H1 (cell line): ENCODE data around the gene TAF1B. TPM values are rescaled to one million over a fixed set of nuclear protein-coding genes. Genes with fewer than 3 reads are reported as not detected.

Experiments used
- CTCF ChIA-PET: fragments of 300-600 bp; sonication (Branson Sonifier 250); formaldehyde crosslinking; loops from one replicate; lab custom pipeline; 2021; ENCODE audit not compliant: partially characterized antibody; lab: Charles Lee
- POLR2A ChIA-PET: fragments of 300-600 bp; sonication (Branson Sonifier 250); formaldehyde crosslinking; loops from one replicate; lab custom pipeline; 2021; ENCODE audit warnings: inconsistent platforms; ENCODE audit not compliant: partially characterized antibody; lab: Charles Lee
- DNase-seq, 2 experiments: peaks; one replicate each; pipeline versions ENCODE4 v3.0.0 to v3.0.0-alpha.2; 2010 to 2022; ENCODE audit warnings: low spot score in 2 of 2, low read depth in 1 of 2, mixed read lengths in 1 of 2
- FAIRE-seq: peaks from 2 replicates; lab custom pipeline; 2011; peaks lifted over from hg19 to GRCh38; lab: Jason Lieb, UNC
- H2AFZ ChIP-seq: 2 replicates; pipeline ENCODE4 v1.8.1; 2012; ENCODE audit warnings: low read length, inconsistent platforms
- H2AK5ac ChIP-seq: 2 replicates; pipeline ENCODE4 v1.6.1; 2013; ENCODE audit warnings: low read depth, low read length
- H2BK120ac ChIP-seq: replicated peaks from 2 replicates; pipeline ENCODE3; 2013; ENCODE audit warnings: low read depth, low read length, inconsistent platforms
- H2BK12ac ChIP-seq: 2 replicates; pipeline ENCODE4 v1.6.1; 2013; ENCODE audit warnings: low read depth, low read length
- H2BK15ac ChIP-seq: 2 replicates; pipeline ENCODE4 v1.6.1; 2013; ENCODE audit warnings: low read length
- H2BK20ac ChIP-seq: 2 replicates; pipeline ENCODE4 v1.6.1; 2013; ENCODE audit warnings: low read length
- H2BK5ac ChIP-seq: 2 replicates; pipeline ENCODE4 v1.6.1; 2013; ENCODE audit warnings: low read depth, low read length
- H3K14ac ChIP-seq: 2 replicates; pipeline ENCODE4 v1.6.1; 2013; ENCODE audit warnings: inconsistent platforms; ENCODE audit not compliant: insufficient read length
- H3K18ac ChIP-seq: 2 replicates; pipeline ENCODE4 v1.6.1; 2013; ENCODE audit warnings: low read length; ENCODE audit errors: extremely low read depth
- H3K23ac ChIP-seq: 2 replicates; pipeline ENCODE4 v1.6.1; 2013; ENCODE audit warnings: inconsistent platforms; ENCODE audit not compliant: insufficient read length
- H3K23me2 ChIP-seq: 2 replicates; pipeline ENCODE4 v1.6.1; 2013; ENCODE audit warnings: low read depth, low read length
- H3K27ac ChIP-seq: 2 replicates; pipeline ENCODE4 v1.6.1; 2011; ENCODE audit warnings: low read depth, low read length, inconsistent platforms
- H3K27me3 ChIP-seq, 4 experiments: replicated peaks in 1 of 4; 1 replicate in 1 of 4; 2 replicates in 3 of 4; pipeline versions ENCODE4 v1.6.1 to v1.8.1; 2011 to 2013; ENCODE audit warnings: low read length in 3 of 4, mild to moderate bottlenecking in 3 of 4, inconsistent platforms in 2 of 4, mixed read lengths in 2 of 4, moderate library complexity in 1 of 4; ENCODE audit not compliant: control insufficient read depth in 3 of 4, insufficient read depth in 3 of 4; ENCODE audit errors: extremely low read depth in 1 of 4
- H3K36me3 ChIP-seq, 4 experiments: 2 replicates each; pipeline versions ENCODE4 v1.6.1 to v1.8.1; 2011 to 2013; ENCODE audit warnings: mild to moderate bottlenecking in 4 of 4, low read length in 3 of 4, moderate library complexity in 2 of 4, control low read depth in 1 of 4, inconsistent platforms in 1 of 4; ENCODE audit not compliant: insufficient read depth in 4 of 4, control insufficient read depth in 2 of 4
- H3K4ac ChIP-seq: replicated peaks from 2 replicates; pipeline ENCODE3; 2013; ENCODE audit warnings: low read length, low read depth, mixed read lengths, inconsistent platforms; ENCODE audit not compliant: insufficient read length
- H3K4me1 ChIP-seq, 4 experiments: replicated peaks in 1 of 4; 1 replicate in 1 of 4; 2 replicates in 3 of 4; pipeline versions ENCODE4 v1.6.1 to v1.8.1; 2011 to 2013; ENCODE audit warnings: low read length in 3 of 4, inconsistent platforms in 2 of 4, mixed read lengths in 1 of 4; ENCODE audit not compliant: insufficient read depth in 4 of 4, control insufficient read depth in 3 of 4
- H3K4me2 ChIP-seq, 2 experiments: 2 replicates each; pipeline versions ENCODE4 v1.6.1 to v1.8.1; 2011 to 2013; ENCODE audit warnings: low read depth in 2 of 2, low read length in 2 of 2, control low read depth in 1 of 2, inconsistent platforms in 1 of 2, mild to moderate bottlenecking in 1 of 2; ENCODE audit not compliant: insufficient read depth in 1 of 2
- H3K4me3 ChIP-seq, 4 experiments: fragments of 200-600, 300-600 bp in 1 of 4; sonication (generic), shearing (Covaris generic), sonication (Bioruptor Twin) in 1 of 4; 2 replicates each; pipeline versions ENCODE4 v1.5.1 to v1.8.1; 2011 to 2016; ENCODE audit warnings: low read length in 4 of 4, low read depth in 3 of 4, control low read depth in 2 of 4, inconsistent platforms in 2 of 4, mild to moderate bottlenecking in 2 of 4, mixed read lengths in 1 of 4, moderate library complexity in 1 of 4; ENCODE audit not compliant: insufficient read depth in 2 of 4; ENCODE audit errors: extremely low read depth in 1 of 4
- H3K56ac ChIP-seq: replicated peaks from 2 replicates; pipeline ENCODE3; 2013; ENCODE audit warnings: low read depth, mild to moderate bottlenecking, mixed read lengths, low read length, inconsistent platforms; ENCODE audit not compliant: insufficient read length
- H3K79me1 ChIP-seq: 2 replicates; pipeline ENCODE4 v1.6.1; 2013; ENCODE audit warnings: low read depth, low read length, control low read depth
- H3K79me2 ChIP-seq, 2 experiments: 2 replicates each; pipeline versions ENCODE4 v1.6.1 to v1.8.1; 2012 to 2013; ENCODE audit warnings: low read length in 2 of 2, mild to moderate bottlenecking in 2 of 2, inconsistent platforms in 1 of 2; ENCODE audit not compliant: insufficient read depth in 2 of 2, control insufficient read depth in 1 of 2
- H3K9ac ChIP-seq, 4 experiments: replicated peaks in 1 of 4; 1 replicate in 1 of 4; 2 replicates in 3 of 4; pipeline versions ENCODE4 v1.6.1 to v1.8.1; 2011 to 2013; ENCODE audit warnings: low read depth in 3 of 4, low read length in 3 of 4, control low read depth in 2 of 4, mild to moderate bottlenecking in 2 of 4, moderate library complexity in 2 of 4, inconsistent platforms in 1 of 4; ENCODE audit errors: extremely low read depth in 1 of 4
- H3K9me3 ChIP-seq, 2 experiments: 2 replicates each; pipeline versions ENCODE4 v1.6.1 to v1.8.1; 2012 to 2013; ENCODE audit warnings: mild to moderate bottlenecking in 2 of 2, moderate library complexity in 2 of 2, control low read depth in 1 of 2, inconsistent platforms in 1 of 2, low read depth in 1 of 2, low read length in 1 of 2, mixed read lengths in 1 of 2; ENCODE audit not compliant: insufficient read depth in 2 of 2
- H4K20me1 ChIP-seq, 2 experiments: replicated peaks in 1 of 2; 2 replicates each; pipeline versions ENCODE3 to v1.8.1; 2011 to 2013; ENCODE audit warnings: inconsistent platforms in 2 of 2, low read length in 2 of 2, mild to moderate bottlenecking in 1 of 2; ENCODE audit not compliant: insufficient read depth in 2 of 2, control insufficient read depth in 1 of 2
- H4K5ac ChIP-seq: 2 replicates; pipeline ENCODE4 v1.6.1; 2013; ENCODE audit warnings: low read length, low read depth, mixed read lengths, inconsistent platforms; ENCODE audit not compliant: insufficient read length
- H4K8ac ChIP-seq: 2 replicates; pipeline ENCODE4 v1.8.0; 2013; ENCODE audit warnings: mild to moderate bottlenecking, moderate library complexity, low read length, inconsistent platforms; ENCODE audit not compliant: insufficient read depth; ENCODE audit errors: extremely low read depth
- H4K91ac ChIP-seq: replicated peaks from 2 replicates; pipeline ENCODE3; 2013; ENCODE audit warnings: low read length, mixed read lengths, inconsistent platforms; ENCODE audit not compliant: insufficient read length
- ASH2L ChIP-seq: fragments of 200-600, 300-600 bp; sonication (generic); IDR thresholded peaks from one replicate; pipeline ENCODE4 v1.7.1; 2017; ENCODE audit warnings: low read length
- ATF3 ChIP-seq: IDR thresholded peaks from 2 replicates; pipeline ENCODE4 v1.6.1; 2011; ENCODE audit warnings: low read depth, mild to moderate bottlenecking, low read length; ENCODE audit not compliant: insufficient read depth
- CBX8 ChIP-seq: fragments of 300-800, 300-1000 bp; sonication (generic); IDR thresholded peaks from 2 replicates; pipeline ENCODE4 v1.7.1; 2016; ENCODE audit warnings: low read depth, low read length, borderline replicate concordance
- JUN ChIP-seq: IDR thresholded peaks from 2 replicates; pipeline ENCODE4 v1.6.1; 2011; ENCODE audit warnings: low read depth, mild to moderate bottlenecking, improper control_type of control experiment, low read length
- NRF1 ChIP-seq: IDR thresholded peaks from 2 replicates; pipeline ENCODE4 v1.6.1; 2011; ENCODE audit warnings: mild to moderate bottlenecking, low read depth, low read length, improper control_type of control experiment
- PHF8 ChIP-seq: fragments of 200-600 bp; sonication (generic); conservative IDR thresholded peaks from 2 replicates; pipeline ENCODE4 v1.7.1; 2012; ENCODE audit warnings: low read depth, mild to moderate bottlenecking, inconsistent platforms, low read length, moderate library complexity
- SAP30 ChIP-seq: fragments of 300-600 bp; sonication (generic); IDR thresholded peaks from 2 replicates; pipeline ENCODE4 v1.7.1; 2012; ENCODE audit warnings: low read length, moderate library complexity, mild to moderate bottlenecking, inconsistent platforms; ENCODE audit not compliant: insufficient read depth, insufficient replicate concordance
- SIX5 ChIP-seq: IDR thresholded peaks from 2 replicates; pipeline ENCODE4 v1.6.1; 2011; ENCODE audit warnings: mild to moderate bottlenecking, low read depth, low read length
- SP4 ChIP-seq: IDR thresholded peaks from 2 replicates; pipeline ENCODE4 v1.6.1; 2012; ENCODE audit warnings: low read length, inconsistent platforms
- USF2 ChIP-seq: IDR thresholded peaks from 2 replicates; pipeline ENCODE4 v1.6.1; 2011; ENCODE audit warnings: low read length, improper control_type of control experiment
- WGBS, 2 experiments: shearing (Covaris generic) in 1 of 2; methylation state at CpG; one replicate each; pipeline versions ENCODE4 v1.1.6 to v1.1.7; 2013 to 2015; ENCODE audit warnings: low lambda C conversion rate in 2 of 2, mixed read lengths in 2 of 2, inconsistent platforms in 1 of 2, low coverage in 1 of 2, missing lambda C conversion rate in 1 of 2; ENCODE audit not compliant: insufficient replicate concordance in 2 of 2, insufficient coverage in 1 of 2, insufficient read length in 1 of 2; ENCODE audit errors: extremely low coverage in 1 of 2, missing lambda C conversion rate in 1 of 2; 5-methylcytosine and 5-hydroxymethylcytosine counted together
- polyA plus RNA-seq, 7 experiments: library from polyadenylated mRNA; depleted of rRNA in 3 of 7; stranded (reverse) in 5 of 7; unstranded in 2 of 7; fragments of >200 nt in 5 of 7; fragments of 200-250 nt in 2 of 7; gene quantifications; 1 replicate in 5 of 7; 2 replicates in 1 of 7; 4 replicates in 1 of 7; pipeline versions ENCODE4 v1.2.1 to v1.2.3, GENCODE V29; 2011 to 2013; ENCODE audit warnings: missing spikeins in 2 of 7, mixed read lengths in 2 of 7
- total RNA-seq: library from RNA; stranded (reverse); fragmentation: NEBNext Ultra II Directional; extraction: Animal tissue kit (Norgen Biotek cat#: 25700); gene quantifications from 2 replicates; pipeline ENCODE4 v1.2.1, GENCODE V29; 2021

TAF1B gene
- total and polyA plus RNA-seq, 2 of the 8 experiments (the other 6 are each of a cell fraction or from before 2014, with no cell fraction given) = 6.6 to 25.2 TPM

- H3K4ac ChIP-seq = no peak overlapping the region
- no peak overlapping the region for H2BK15ac ChIP-seq
- POLR2A ChIA-PET = interaction anchor here (0.6 kb wide), 1 partner anchor 87 kb away, joined by 5 read pairs; no protein-coding TSS in a partner anchor
- H3K79me2 ChIP-seq = no peaks in the 10 kb centered on the region
- H2BK120ac ChIP-seq = no peak overlapping the region
- no peak overlapping the region for H2AK5ac ChIP-seq
- H3K27me3 ChIP-seq = no peaks in the 10 kb centered on the region
- no peak overlapping the region for H3K27ac ChIP-seq
- no peak overlapping the region for H2BK20ac ChIP-seq
- CTCF ChIA-PET = interaction anchor here (1.1 to 1.4 kb wide), 3 partner anchors 17 to 71 kb away, joined by 3 read pairs; no protein-coding TSS in a partner anchor
- DNase-seq (no peak), FAIRE-seq (no peak)
- H3K4me1 ChIP-seq = peaks cover 0 to 10% (median 4%) of the 10 kb centered on the region in 4 experiments; a peak in 6 of 7 replicates
- H3K36me3 ChIP-seq = peaks cover 0 to 9% (median 1%) of the 10 kb centered on the region in 4 experiments; a peak in 2 of 8 replicates
- H3K23ac ChIP-seq = no peak overlapping the region
- no peak overlapping the region for H3K14ac ChIP-seq
- no peak overlapping the region for H2BK12ac ChIP-seq
- H4K20me1 ChIP-seq = no peaks in the 10 kb centered on the region
- TF ChIP-seq SIX5 (no peak), CBX8 (no peak), USF2 (no peak), SP4 (no peak), PHF8 (no peak), JUN (no peak), SAP30 (no peak), NRF1 (no peak), ATF3 (no peak), ASH2L (no peak)
- H3K9me3 ChIP-seq = peaks cover 0 to 3% of the 10 kb centered on the region in 2 experiments; a peak in 2 of 4 replicates
- no peak overlapping the region for H2BK5ac ChIP-seq
- H3K18ac ChIP-seq = no peak overlapping the region
- H3K9ac ChIP-seq = no peak overlapping the region
- no peak overlapping the region for H3K4me3 ChIP-seq
- no peak overlapping the region for H3K56ac ChIP-seq
- WGBS, 2 experiments = 95% methylated on average over 4 of the region's 4 CpGs; no CpG with 5 or more reads in 1 of the 2 experiments
- H4K91ac ChIP-seq = no peak overlapping the region
- no peak overlapping the region for H2AFZ ChIP-seq
- no peak overlapping the region for H4K5ac ChIP-seq
- no peak overlapping the region for H3K4me2 ChIP-seq
- no peaks in the 10 kb centered on the region for H3K23me2 ChIP-seq
- no peak overlapping the region for H4K8ac ChIP-seq
- no peaks in the 10 kb centered on the region for H3K79me1 ChIP-seq
Measured at GRCh38 chr2:9885036-9885684, 41.9 kb downstream of the TAF1B start.
